GM21423 (cell line): ENCODE data around the gene HSP90AA1.
"Not testable (repeated sequence)": the region's sequence is repeated elsewhere in the genome, so short reads cannot be mapped to it uniquely, and the experiment has no call there.

Experiments
- ATAC-seq: cut with Tn5 transposase; IDR thresholded peaks from one replicate; pipeline ENCODE4 v1.9.1; 2021; ENCODE audit warnings: mild to moderate bottlenecking, moderate library complexity; ENCODE audit not compliant: unreplicated experiment

Gene HSP90AA1

GRCh38 chr14:102086972-102087761 lies at the start of gene HSP90AA1:
TSS of gene HSP90AA1 (minus strand) at chr14:102087044. CDS start at chr14:102086378, 666 bp downstream.
- peak; percentile 74 for ATAC-seq

DNA sequence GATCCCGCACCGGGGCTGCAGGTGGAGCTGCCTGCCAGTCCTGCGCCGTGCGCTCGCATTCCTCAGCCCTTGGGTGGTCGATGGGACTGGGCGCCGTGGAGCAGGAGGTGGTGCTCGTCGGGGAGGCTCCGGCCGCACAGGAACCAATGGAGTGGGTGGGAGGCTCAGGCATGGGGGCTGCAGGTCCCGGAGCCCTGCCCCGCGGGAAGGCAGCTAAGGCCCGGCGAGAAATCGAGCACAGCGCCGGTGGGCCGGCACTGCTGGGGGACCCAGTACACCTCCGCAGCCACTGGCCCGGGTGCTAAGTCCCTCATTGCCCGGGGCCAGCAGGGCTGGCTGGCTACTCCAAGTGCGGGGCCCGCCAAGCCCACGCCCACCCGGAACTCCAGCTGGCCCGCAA lies 48.6 kb upstream of the HSP90AA1 start:
- not testable (repeated sequence) for ATAC-seq

GRCh38 chr14:102134719-102135118 lies 47.9 kb upstream of the HSP90AA1 start:
- ATAC-seq, result not testable (repeated sequence)

DNA sequence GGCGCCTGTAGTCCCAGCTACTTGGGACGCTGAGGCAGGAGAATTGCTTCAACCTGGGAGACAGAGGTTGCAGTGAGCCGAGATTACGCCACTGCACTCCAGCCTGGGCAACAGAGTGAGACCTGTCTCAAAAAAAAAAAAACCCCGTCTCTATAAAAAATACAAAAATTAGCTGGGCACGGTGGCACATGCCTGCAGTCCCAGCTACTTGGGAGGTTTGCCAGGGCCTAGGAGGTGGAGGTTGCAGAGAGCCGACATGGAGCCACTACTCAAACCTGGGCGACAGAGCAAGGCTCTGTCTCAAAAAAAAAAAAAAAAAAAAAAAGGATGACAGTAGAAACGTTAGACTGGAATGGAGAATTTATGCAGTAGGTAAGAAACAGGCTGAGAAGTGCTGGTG lies 47.2 kb upstream of the HSP90AA1 start:
- ATAC-seq, result not testable (repeated sequence)

DNA sequence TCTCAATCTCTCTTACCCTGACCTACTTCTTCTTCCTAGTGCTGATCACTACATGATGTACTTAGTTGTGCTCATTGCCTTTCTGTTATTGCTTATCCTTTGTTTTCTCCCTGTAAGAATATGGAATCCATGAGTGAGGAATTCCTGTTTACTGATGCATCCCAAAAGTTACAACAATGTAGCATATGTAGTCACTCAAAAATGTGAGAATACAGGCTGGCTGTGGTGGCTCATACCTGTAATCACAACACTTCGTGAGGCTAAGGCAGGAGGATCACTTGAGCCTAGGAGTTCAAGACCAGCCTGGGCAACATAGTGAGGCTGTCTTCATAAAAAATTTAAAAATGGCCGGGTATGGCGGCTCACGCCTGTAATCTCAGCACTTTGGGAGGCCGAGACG lies 44.9 kb upstream of the HSP90AA1 start:
- no peak for ATAC-seq

DNA sequence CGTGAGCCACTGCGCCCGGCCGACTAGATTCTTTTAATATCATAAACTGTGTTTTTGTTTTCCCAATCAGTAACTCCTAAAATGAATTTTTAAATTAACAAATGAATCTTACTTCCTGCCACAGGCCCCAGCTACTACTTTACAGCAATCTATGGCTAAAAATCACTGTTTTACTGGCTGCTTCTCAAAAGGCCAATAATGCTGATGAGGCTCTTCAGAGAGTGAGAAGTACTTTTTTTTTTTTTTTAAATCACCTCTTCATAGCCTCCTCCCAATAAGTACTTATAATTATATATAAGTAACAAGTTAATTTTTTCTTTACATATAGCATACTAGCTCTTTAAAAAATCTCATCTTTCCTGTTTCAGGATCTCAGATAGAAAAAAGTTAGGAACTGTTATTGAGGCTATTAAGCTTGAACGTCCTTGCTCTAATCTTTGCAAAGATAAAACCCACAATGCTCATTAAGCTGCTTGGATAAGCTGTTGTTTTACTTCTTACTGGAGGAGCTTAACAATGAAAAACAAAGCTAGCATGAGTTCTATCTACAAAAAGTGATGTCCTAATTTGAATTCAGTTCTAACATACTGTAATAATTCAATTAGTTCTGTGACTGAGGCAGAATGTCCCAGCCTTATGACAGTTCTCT lies 40.1 kb upstream of the HSP90AA1 start:
- ATAC-seq, result no peak

- no peak for ATAC-seq
Measured at GRCh38 chr14:102125546-102125945, 38.7 kb upstream of the HSP90AA1 start.

- no peak for ATAC-seq
Measured at GRCh38 chr14:102124419-102124818, 37.6 kb upstream of the HSP90AA1 start.

GRCh38 chr14:102121567-102121966 lies 34.7 kb upstream of the HSP90AA1 start:
- no peak for ATAC-seq

- no peak for ATAC-seq
Measured at GRCh38 chr14:102120888-102121287, 34.0 kb upstream of the HSP90AA1 start.

- no peak for ATAC-seq
Measured at GRCh38 chr14:102117852-102118251, 31.0 kb upstream of the HSP90AA1 start.

- ATAC-seq, result no peak
Measured at GRCh38 chr14:102116361-102117180, 29.7 kb upstream of the HSP90AA1 start.

DNA sequence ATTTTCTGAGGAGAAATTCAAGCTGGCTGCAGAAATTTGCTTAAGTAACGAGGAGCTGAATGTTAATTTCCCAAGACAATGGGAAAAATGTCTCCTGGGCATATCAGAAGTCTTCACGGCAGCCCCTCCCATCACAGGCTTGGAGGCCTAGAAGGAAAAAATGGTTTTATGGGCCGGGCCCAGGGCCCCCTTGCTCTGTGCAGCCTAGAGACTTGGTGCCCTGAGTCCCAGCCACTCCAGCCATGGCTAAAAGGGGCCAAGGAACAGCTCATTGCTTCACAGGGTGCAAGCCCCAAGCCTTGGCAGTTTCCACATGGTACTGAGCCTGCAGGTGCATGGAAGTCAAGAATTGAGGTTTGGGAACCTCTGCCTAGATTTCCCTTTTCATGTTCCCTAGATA lies 24.3 kb upstream of the HSP90AA1 start:
- no peak for ATAC-seq

- not testable (repeated sequence) for ATAC-seq
Measured at GRCh38 chr14:102109332-102109731, 22.5 kb upstream of the HSP90AA1 start.

GRCh38 chr14:102105369-102105768 lies 18.5 kb upstream of the HSP90AA1 start:
- no peak for ATAC-seq

DNA sequence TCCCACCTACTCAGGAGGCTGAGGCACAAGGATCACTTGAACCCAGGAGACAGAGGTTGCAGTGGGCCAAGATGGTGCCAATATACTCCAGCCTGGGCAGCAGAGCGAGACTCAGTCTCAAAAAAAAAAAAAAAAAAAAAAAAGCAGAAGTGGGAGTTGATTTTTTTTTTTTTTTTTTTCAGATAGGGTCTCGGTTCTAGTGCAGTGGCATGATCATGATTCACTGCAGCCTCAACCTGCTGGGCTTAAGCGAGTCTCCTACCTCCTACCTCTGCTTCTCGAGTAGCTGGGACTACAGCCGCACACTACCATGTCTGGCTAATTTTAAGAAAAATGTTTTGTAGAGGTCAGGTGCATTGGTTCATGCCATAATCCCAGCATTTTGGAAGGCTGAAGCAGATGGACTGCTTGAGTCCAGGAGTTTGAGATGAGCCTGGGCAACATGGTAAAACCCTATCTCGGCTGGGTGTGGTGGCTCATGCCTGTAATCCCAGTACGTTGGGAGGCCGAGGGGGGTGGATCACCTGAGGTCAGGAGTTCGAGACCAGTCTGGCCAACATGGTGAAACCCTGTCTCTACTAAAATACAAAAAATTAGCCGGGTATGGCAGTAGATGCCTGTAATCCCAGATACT lies 16.3 kb upstream of the HSP90AA1 start:
- peak; percentile 62 for ATAC-seq

DNA sequence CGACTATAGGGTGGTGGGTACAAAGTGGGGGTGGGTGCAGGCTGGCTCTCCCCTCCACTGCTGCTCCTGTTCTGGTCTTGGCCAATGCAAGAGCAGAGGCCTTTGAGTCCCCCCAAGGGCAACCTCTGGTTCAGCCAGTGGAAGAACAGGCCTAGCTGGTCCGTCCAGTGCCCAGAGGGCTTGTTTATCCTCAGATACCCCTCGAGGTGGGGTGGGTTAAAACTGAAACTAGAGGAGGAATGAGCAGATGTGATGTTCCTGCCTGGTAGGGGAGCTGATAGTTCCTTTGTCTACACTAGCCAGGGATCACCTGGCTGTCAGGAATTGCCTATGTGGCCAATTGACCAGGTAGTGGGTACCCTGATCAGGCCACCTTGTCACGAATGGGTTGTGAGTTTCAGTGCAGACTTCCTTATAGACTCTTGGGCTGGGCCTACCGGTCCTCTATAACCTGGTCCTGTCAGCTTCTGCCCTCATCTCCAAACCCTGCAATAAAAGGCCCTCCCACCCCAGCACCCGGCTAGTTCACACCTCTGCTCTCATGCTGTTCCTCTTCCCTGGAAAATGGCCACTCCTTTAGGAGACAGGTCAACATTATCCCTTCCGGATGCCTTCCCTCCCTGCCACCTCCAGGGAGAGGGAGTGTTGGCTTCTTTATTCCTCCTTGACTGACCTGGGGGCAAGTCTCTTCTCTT lies 10.7 kb upstream of the HSP90AA1 start:
- no peak for ATAC-seq

GRCh38 chr14:102096569-102097188 lies 9.8 kb upstream of the HSP90AA1 start:
- no peak for ATAC-seq

DNA sequence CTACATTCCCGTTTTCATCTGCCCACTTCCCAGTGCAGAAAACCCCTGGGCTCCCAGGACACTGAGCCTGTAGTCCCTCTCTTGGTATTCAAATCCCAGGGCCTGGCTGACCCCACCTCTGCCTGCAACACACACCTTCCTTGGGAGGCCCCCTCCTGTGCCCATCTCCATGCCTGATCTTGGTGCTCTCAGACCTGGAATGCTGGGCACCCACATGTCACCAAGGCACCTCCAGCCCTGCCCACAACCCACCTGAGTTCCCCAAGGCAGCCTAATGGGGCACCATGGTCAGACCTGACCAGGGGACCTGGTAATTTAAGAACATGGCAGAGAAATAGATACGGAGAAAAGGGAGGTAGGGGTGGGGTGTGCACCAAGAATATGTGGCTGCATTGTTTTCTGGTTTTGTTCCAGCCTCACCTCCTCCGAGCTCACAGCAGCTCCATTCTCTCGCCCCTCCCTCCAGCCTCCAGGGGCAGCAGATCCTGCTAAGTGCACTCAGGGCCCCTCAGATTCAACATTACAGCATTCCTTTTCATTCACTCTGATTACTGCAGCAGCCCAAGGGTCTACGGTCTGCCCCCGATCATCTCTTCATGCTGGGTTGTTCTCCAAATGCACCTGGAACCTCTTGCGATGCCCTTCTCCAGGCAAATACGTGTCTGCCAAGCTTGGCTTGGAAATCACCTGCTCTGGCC lies 9.2 kb upstream of the HSP90AA1 start:
- ATAC-seq, result no peak
